Measurements from ENCODE around the gene MEG3. TPM values are rescaled to one million over a fixed set of nuclear protein-coding genes. Genes with fewer than 3 reads are reported as not detected.

MEG3 gene
- total RNA-seq, 2 experiments from 2014 or later: not detected

DNA sequence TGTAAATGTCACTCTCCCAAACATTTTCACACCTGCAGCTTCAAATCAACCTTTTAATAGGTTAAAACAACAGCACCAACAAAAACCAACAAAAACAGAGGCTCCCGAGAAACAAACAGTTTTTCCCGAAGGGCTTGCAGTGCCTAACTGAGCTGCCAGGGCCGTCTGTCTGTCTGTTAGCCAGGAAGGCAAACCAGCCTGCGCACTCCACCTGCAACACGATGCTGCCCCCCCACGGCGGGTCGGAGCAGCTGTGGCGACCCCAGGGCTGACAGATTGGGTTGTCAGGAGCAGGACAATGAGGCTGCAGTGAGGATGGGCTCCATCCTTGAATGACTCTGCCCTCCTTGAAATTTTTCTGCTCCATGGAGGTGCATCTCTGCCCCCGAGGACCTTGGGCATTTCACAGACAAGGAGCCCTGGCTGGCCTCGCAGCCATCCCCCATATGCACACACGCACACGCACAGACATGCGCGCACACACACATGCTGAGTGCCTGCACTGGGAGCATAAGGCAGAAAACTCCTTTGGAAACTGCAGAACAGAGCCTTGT lies 75.0 kb downstream of the MEG3 start:
- H3K4me3 Mint-ChIP-seq: no peak overlapping the region
- H3K36me3 Mint-ChIP-seq (ENCODE audit: low read depth): no peaks in the 10 kb centered on the region
- peaks cover 57% of the 10 kb centered on the region for H3K27me3 Mint-ChIP-seq (ENCODE audit: low read depth)
- peak; percentile 45 for DNase-seq
- no peaks in the 10 kb centered on the region for H3K9me3 Mint-ChIP-seq
- no peak overlapping the region for H3K27ac Mint-ChIP-seq
- intact Hi-C loops (cut with micrococcal nuclease): loop anchor here (2.0 kb wide), 1 partner anchor 50 kb away; no protein-coding TSS in a partner anchor
- H3K4me1 Mint-ChIP-seq (ENCODE audit: low read depth): no peaks in the 10 kb centered on the region
- CTCF ChIA-PET: no interaction called here

DNA sequence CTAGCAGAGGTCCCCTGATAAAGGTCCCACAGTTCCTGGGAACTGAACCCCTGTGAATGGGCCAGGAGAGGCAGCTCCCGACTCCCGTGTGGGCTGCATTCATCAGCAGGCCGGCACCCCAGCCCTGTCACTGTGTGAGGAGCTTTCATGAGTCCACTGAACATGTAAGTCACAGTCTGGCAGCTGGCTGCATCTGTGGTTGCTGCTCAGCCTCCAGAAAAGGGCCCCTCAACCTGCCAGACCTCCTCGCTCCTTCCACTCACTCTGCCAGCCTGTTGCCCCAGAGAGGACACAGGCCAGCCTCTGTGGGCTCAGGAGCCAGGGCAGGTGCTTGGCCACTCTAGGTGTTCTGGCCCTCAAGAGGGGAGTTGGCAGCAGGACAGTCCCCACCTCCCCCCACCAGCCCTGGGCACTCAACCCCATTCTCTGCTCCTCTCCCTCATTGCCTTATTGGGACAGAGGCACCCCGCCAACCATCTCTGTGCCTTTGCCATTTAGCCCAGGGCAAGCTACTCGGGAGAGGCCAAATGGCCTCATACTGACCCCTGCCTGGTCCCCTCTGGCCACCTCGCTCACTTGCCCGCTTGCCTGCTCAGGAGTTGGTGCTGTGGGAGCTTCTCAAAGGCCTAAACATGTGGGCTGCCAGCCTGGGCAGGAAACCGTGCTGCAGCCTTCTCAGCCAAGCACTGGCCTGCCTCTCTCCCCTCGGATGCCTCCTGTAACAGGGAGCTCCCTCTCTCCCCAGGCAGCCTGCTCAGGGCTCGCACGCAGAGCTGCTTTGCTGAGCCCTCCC lies 75.7 kb downstream of the MEG3 start:
- Mint-ChIP-seq H3K36me3 (ENCODE audit: low read depth) (no peaks in the 10 kb centered on the region), H3K27ac (no peak overlapping the region), H3K4me3 (no peak overlapping the region), H3K4me1 (ENCODE audit: low read depth) (no peaks in the 10 kb centered on the region), H3K27me3 (ENCODE audit: low read depth) (peaks cover 53% of the 10 kb centered on the region), H3K9me3 (no peaks in the 10 kb centered on the region)
- no peak for DNase-seq
- CTCF ChIA-PET: interaction anchor here (0.6 kb wide), 1 partner anchor 147 kb away, joined by 3 read pairs; no protein-coding TSS in a partner anchor
- intact Hi-C loops (cut with micrococcal nuclease): loop anchor here (2.0 kb wide), 1 partner anchor 51 kb away; no protein-coding TSS in a partner anchor

DNA sequence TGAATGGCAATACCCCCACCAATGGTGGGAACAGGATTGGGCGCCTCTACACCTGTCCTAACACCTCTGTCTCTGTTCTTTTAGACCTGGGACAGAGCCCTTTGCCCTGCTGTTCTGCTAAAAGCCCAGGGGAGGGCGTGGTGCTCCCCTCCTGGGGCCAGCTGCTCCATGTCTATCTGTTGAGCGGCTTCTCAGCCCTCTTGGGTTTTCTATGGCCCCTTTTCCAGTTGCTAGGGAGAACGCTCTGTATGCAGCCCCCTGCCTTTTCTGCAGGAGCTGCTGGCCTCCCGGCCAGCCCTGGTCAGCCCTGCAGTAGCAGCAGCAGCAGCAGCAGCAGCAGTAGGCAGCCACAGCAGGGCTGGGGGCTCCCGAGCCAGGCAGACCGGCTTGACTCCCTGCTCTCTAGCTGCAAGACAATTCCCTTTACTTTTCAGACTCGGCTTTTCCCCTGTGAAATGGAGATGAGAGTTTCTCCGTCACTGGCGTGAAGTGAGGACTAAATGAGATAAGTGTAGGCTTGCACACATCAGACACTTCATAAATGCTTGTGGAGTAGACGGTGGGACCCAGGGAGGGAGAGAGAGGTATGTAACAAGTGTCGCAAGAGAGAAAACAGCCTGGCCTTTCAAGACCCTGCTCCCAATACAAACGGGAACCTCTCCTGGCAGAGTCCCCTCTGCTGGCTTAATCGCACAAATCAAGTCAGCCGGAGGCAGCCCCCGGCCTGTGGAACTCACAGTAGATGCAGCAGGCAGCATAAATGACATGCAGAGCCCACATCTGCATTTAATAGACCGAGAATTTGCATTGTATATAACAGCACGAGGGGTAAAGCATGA lies 76.6 kb downstream of the MEG3 start:
- H3K27me3 Mint-ChIP-seq (ENCODE audit: low read depth): peaks cover 51% of the 10 kb centered on the region
- H3K27ac Mint-ChIP-seq: no peak overlapping the region
- H3K4me1 Mint-ChIP-seq (ENCODE audit: low read depth): no peaks in the 10 kb centered on the region
- intact Hi-C loops (cut with micrococcal nuclease): no loop called here
- CTCF ChIA-PET: interaction anchor here (0.6 to 0.7 kb wide), 2 partner anchors 148 to 1106 kb away, joined by 3 read pairs; no protein-coding TSS in a partner anchor
- H3K36me3 Mint-ChIP-seq (ENCODE audit: low read depth): no peaks in the 10 kb centered on the region
- no peak for DNase-seq
- H3K4me3 Mint-ChIP-seq: no peak overlapping the region
- H3K9me3 Mint-ChIP-seq: no peaks in the 10 kb centered on the region

DNA sequence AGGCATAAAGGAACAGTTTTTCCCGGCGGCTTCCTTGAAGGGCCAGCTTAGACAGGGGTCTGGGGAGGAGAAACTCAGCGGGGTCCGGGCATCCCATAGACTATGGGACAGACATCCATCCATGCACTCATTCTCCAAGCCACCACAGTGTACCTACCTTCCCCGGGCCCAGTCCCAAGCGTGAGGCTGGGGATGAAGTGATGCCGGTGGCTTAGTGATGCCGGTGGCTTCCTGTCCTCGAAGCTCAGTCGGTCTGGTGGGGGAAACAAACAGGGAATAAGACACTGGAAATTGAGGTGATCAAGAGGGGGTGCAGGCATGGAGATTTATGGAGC lies 77.2 kb downstream of the MEG3 start:
- no peak for DNase-seq
- H3K27me3 Mint-ChIP-seq (ENCODE audit: low read depth): peaks cover 51% of the 10 kb centered on the region
- CTCF ChIA-PET: interaction anchor here (0.6 to 0.7 kb wide), 2 partner anchors 309 to 1106 kb away, joined by 3 read pairs; no protein-coding TSS in a partner anchor
- intact Hi-C loops (cut with micrococcal nuclease): no loop called here
- H3K4me1 Mint-ChIP-seq (ENCODE audit: low read depth): no peaks in the 10 kb centered on the region
- H3K9me3 Mint-ChIP-seq: no peaks in the 10 kb centered on the region
- no peak overlapping the region for H3K4me3 Mint-ChIP-seq
- H3K27ac Mint-ChIP-seq: no peak overlapping the region
- no peaks in the 10 kb centered on the region for H3K36me3 Mint-ChIP-seq (ENCODE audit: low read depth)

DNA sequence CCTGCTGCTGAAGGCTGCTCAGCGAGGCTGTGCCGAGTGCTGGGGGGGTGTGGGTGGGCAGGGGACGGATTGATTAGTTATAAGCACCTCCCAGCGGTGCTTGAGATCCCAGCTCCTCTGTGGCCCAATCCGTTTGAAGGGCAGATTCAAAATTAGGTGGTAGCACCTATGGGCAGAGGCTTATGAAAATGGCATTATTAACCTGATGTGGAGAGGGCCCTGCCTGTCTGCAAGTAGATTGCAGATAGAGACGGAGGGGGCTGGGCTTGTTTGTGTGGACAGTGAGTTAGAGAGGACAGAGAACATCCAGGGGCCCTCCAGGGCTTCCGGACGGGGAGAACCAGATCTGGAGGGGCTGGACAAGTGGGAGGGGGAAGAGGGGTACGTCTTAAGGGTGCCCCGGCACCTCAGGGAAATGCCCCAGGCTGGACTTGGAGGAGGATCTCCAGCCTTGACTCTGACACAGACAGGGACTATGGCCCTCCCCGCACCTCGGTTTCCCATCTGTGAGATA lies 77.8 kb downstream of the MEG3 start, which contains the start of gene RTL1:
Gene RTL1 (minus strand): TSS at position 51 of the 514 bp plus-strand sequence. CDS start 18,934 bp downstream, outside the sequence.
- Mint-ChIP-seq H3K4me1 (ENCODE audit: low read depth) (no peaks in the 10 kb centered on the region), H3K27ac (no peak within 1 kb of the TSS), H3K9me3 (no peaks in the 10 kb centered on the region), H3K36me3 (ENCODE audit: low read depth) (no peaks in the 10 kb centered on the region), H3K4me3 (no peak within 1 kb of the TSS), H3K27me3 (ENCODE audit: low read depth) (peaks cover 51% of the 10 kb centered on the region)
- CTCF ChIA-PET: interaction anchor here (0.6 to 0.7 kb wide), 2 partner anchors 308 to 1105 kb away, joined by 3 read pairs; no protein-coding TSS in a partner anchor
- intact Hi-C loops (cut with micrococcal nuclease): no loop called here
- no peak for DNase-seq

DNA sequence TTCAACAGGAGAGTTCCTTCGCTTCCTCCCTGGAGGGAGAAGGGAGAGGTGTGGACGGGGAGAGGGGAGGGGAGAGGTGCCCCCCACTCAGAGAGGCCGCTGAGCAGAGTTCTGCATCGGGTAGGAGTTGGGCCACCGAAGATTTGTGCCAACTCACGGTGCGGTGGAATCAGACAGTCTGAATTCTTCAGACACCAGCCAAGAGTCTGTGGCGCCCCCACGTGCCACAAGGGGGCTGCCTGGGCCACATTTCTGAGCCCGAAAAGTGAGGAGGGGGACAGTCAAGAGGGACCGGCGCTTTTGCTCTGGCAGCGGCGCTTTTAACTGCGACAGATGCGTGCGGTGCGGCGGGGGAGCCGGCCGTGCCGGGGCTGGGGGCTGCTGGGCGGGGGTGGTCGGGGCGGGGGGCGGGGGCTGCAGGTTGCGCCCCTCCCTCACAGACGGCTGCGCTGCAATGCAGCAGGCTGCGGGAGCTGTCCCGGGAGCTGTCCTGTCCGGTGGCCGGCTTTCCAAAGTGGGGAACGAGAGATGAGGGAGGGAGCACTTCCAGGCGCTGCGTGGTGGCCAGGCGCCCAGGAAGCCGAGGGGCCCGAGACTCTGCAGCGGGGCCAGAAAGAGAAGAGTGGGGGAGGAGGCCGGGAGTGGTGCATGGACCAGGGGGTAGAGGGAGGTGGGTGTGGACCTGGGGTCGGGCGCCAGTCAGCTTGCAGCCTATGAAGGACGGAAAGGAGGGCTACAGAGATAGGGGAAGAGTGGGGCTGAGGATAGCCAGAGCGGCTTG lies 78.6 kb downstream of the MEG3 start:
- peaks cover 43% of the 10 kb centered on the region for H3K27me3 Mint-ChIP-seq (ENCODE audit: low read depth)
- CTCF ChIA-PET: no interaction called here
- no peak overlapping the region for H3K27ac Mint-ChIP-seq
- H3K36me3 Mint-ChIP-seq (ENCODE audit: low read depth): no peaks in the 10 kb centered on the region
- H3K9me3 Mint-ChIP-seq: no peaks in the 10 kb centered on the region
- no peak overlapping the region for H3K4me3 Mint-ChIP-seq
- no peaks in the 10 kb centered on the region for H3K4me1 Mint-ChIP-seq (ENCODE audit: low read depth)
- intact Hi-C loops (cut with micrococcal nuclease): loop anchor here (5.0 kb wide), 1 partner anchor 333 kb away; no protein-coding TSS in a partner anchor
- no peak for DNase-seq

DNA sequence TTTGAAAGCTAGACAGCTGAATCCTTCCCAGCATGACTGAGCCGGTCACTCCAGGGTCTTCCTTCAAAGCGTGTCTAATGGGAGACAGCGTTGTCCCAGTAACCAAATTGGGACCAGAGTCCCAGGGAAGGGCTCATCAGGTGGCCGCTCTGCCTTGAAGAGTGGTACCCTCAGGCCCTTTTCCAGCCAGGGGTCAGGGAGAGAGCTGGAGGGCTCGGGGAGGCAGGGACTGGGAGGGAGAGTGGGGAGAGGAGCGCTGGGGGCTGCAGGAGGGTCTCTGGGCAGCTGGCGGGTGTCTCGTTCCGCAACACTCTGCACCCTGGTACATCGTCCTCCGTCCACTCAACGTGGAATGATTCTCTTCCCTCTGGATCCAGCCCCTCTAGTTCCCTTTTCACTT lies 79.2 kb downstream of the MEG3 start:
- CTCF ChIA-PET: no interaction called here
- intact Hi-C loops (cut with micrococcal nuclease): loop anchor here (5.0 kb wide), 1 partner anchor 332 kb away; no protein-coding TSS in a partner anchor

DNA sequence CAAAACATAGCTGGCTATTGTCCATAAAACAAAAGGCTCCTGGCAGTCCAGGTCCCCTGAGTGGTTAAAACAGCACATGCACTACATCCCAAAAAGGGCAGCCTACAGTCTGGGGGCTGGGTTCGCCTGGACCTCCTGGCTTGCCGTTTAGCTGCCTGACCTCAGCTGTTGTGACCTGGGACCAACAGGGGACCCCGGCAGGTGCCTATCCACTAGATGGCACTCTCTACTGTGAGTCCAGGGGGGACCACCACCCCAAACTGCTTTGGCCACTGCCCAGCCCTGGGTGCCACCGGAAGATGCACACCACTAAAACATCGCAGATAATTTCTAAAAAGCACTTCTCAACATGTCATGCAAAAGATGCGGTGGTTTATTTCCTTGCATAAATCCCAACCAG lies 80.5 kb downstream of the MEG3 start:
- Mint-ChIP-seq H3K27ac (no peak overlapping the region), H3K36me3 (ENCODE audit: low read depth) (no peaks in the 10 kb centered on the region), H3K9me3 (no peaks in the 10 kb centered on the region), H3K4me1 (ENCODE audit: low read depth) (no peaks in the 10 kb centered on the region), H3K27me3 (ENCODE audit: low read depth) (peaks cover 33% of the 10 kb centered on the region), H3K4me3 (no peak overlapping the region)
- DNase-seq: no peak
- CTCF ChIA-PET: interaction anchor here (0.8 kb wide), 1 partner anchor 761 kb away, joined by 3 read pairs; no protein-coding TSS in a partner anchor
- intact Hi-C loops (cut with micrococcal nuclease): loop anchor here (2.0 to 5.0 kb wide), 2 partner anchors 331 to 722 kb away; no protein-coding TSS in a partner anchor

More for the DNA sequence above, 79.2 kb downstream of the MEG3 start:
- Mint-ChIP-seq H3K27me3 (ENCODE audit: low read depth) (peaks cover 38% of the 10 kb centered on the region), H3K9me3 (no peaks in the 10 kb centered on the region), H3K36me3 (ENCODE audit: low read depth) (no peaks in the 10 kb centered on the region), H3K4me1 (ENCODE audit: low read depth) (no peaks in the 10 kb centered on the region), H3K27ac (no peak overlapping the region), H3K4me3 (no peak overlapping the region)
- no peak for DNase-seq

DNA sequence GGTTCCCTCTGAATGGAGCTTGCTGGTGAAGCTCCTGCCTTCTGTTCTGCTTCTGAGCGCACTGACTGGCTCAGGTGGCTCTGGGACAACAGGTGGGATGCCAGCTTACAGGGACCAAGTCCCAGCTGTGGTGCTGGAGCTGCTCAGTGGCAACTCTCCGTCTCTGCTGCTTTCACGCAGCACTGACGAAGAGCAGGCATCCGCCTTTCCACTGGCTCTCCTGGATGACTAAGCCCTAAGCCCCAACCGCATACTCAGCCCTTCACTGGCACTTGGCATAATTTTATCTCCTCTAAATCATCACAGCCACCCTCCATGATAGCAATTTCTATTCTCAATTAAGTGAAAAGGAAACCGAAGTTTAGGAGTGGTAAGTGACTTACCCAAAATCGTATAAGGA lies 81.3 kb downstream of the MEG3 start:
- no peak for DNase-seq
- CTCF ChIA-PET: interaction anchor here (0.5 to 0.7 kb wide), 3 partner anchors 8 to 697 kb away, joined by 3 to 4 read pairs (median 3); no protein-coding TSS in a partner anchor
- Mint-ChIP-seq H3K4me3 (no peak overlapping the region), H3K4me1 (ENCODE audit: low read depth) (no peaks in the 10 kb centered on the region), H3K27ac (no peak overlapping the region), H3K27me3 (ENCODE audit: low read depth) (peaks cover 28% of the 10 kb centered on the region), H3K36me3 (ENCODE audit: low read depth) (no peaks in the 10 kb centered on the region), H3K9me3 (no peaks in the 10 kb centered on the region)
- intact Hi-C loops (cut with micrococcal nuclease): loop anchor here (2.0 to 5.0 kb wide), 2 partner anchors 330 to 722 kb away; no protein-coding TSS in a partner anchor

DNA sequence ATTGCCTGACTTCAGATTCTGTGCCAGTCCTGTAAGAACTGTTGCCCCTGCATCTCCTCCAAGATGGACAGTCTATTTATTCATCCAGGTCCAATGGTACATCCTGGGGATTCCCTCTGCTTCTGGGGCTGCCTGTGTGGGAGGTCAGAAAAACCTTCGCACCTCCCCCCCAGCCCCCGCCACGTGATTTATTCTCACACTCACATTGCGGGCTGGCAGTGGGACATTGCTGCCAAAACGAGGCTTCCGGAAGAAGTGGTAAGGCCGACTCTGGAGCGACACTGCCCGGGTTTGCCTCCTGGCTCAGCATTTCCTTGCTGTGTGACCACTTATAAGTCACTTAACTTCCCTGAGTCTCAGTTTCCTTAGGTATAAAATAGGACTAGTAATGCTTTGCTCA lies 83.5 kb downstream of the MEG3 start:
- Mint-ChIP-seq H3K36me3 (ENCODE audit: low read depth) (no peaks in the 10 kb centered on the region), H3K27me3 (ENCODE audit: low read depth) (peaks cover 16% of the 10 kb centered on the region), H3K4me3 (no peak overlapping the region), H3K27ac (no peak overlapping the region), H3K4me1 (ENCODE audit: low read depth) (no peaks in the 10 kb centered on the region), H3K9me3 (no peaks in the 10 kb centered on the region)
- DNase-seq: no peak
- CTCF ChIA-PET: no interaction called here
- intact Hi-C loops (cut with micrococcal nuclease): loop anchor here (5.0 kb wide), 1 partner anchor 328 kb away; no protein-coding TSS in a partner anchor

All from activated naive CD4-positive, alpha-beta T cell treated with anti-CD3 and anti-CD28 coated beads for 36 hours (primary cell).